PC-9 (cell line): ENCODE measurements around the gene CEP89.

Experiments used
- CTCF ChIP-seq: fragments of 200-600 bp; sonication (generic); conservative IDR thresholded peaks from 2 replicates; pipeline ENCODE4 v1.6.1; 2017; ENCODE audit warnings: mixed run types, antibody characterized with exemption, mild to moderate bottlenecking, moderate library complexity
- EZH2 ChIP-seq: fragments of 200-600 bp; sonication (generic); IDR thresholded peaks from 2 replicates; pipeline ENCODE4 v1.8.0; 2017; ENCODE audit warnings: antibody characterized with exemption, low read depth

- TF ChIP-seq CTCF: no peak
- TF ChIP-seq EZH2: no peak
Observed at GRCh38 chr19:32864318-32865007, 107.3 kb downstream of the CEP89 start.
